Stomach (tissue), 4 donors: Measurements from ENCODE around the gene NCKIPSD.

ENCODE experiments used
- POLR2AphosphoS5 ChIP-seq, 3 donors: sonication (generic); formaldehyde crosslinking; IDR thresholded peaks; one replicate each; pipeline ENCODE4 v1.6.1; 2016; ENCODE audit warnings: antibody characterized with exemption in 3 of 3
- TF ChIP-seq, protein P1 (sequence below), 7 experiments: fragments of 450-650 bp in 4 of 7; fragments of 200-600 bp in 3 of 7; sonication (generic) in 3 of 7; IDR thresholded peaks; one replicate each; pipeline ENCODE4 v1.5.1; 2016 to 2019; ENCODE audit warnings: antibody characterized with exemption in 7 of 7, control low read depth in 2 of 7, mild to moderate bottlenecking in 1 of 7

DNA sequence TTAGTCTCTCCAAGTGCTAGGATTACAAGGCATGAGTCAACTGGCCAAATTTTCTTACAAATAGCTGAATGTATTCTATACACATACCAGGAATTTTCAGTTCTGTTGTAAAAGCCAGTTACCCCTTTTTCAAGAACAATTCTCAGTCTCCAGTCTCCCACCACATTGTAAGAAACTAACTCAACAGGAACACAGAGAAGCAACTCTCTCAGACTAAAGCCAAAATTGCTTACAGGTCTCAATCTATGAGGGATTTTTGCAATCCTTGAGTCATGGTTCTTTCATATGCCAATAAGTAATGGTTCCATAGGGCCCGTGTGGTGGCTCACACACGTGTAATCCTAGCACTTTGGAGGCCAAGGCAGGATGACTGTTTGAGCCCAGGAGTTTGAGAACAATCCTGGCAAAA lies 22.8 kb upstream of the NCKIPSD start:
- no peak for TF ChIP-seq POLR2AphosphoS5 (IDR thresholded peaks at IDR 0.05)
- TF ChIP-seq, protein P1, sequence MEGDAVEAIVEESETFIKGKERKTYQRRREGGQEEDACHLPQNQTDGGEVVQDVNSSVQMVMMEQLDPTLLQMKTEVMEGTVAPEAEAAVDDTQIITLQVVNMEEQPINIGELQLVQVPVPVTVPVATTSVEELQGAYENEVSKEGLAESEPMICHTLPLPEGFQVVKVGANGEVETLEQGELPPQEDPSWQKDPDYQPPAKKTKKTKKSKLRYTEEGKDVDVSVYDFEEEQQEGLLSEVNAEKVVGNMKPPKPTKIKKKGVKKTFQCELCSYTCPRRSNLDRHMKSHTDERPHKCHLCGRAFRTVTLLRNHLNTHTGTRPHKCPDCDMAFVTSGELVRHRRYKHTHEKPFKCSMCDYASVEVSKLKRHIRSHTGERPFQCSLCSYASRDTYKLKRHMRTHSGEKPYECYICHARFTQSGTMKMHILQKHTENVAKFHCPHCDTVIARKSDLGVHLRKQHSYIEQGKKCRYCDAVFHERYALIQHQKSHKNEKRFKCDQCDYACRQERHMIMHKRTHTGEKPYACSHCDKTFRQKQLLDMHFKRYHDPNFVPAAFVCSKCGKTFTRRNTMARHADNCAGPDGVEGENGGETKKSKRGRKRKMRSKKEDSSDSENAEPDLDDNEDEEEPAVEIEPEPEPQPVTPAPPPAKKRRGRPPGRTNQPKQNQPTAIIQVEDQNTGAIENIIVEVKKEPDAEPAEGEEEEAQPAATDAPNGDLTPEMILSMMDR (IDR thresholded peaks at IDR 0.05): no peak
